Caco-2 (cell line): ENCODE results near the gene STARD4. TPM values are rescaled to one million over a fixed set of nuclear protein-coding genes. Genes with fewer than 3 reads are reported as not detected.

Source experiments
- BruUV-seq: library from RNA; stranded (reverse); fragments of 400-500 nt; replicated peaks from 2 replicates; lab custom pipeline; 2021; lab: Mats Ljungman, UMichigan
- CTCF ChIA-PET: fragments of 300-600 bp; sonication (Branson Sonifier 250); formaldehyde crosslinking; loops from one replicate; lab custom pipeline; 2022; ENCODE audit warnings: antibody characterized with exemption; lab: Charles Lee
- POLR2A ChIA-PET: fragments of 300-600 bp; sonication (Branson Sonifier 250); formaldehyde crosslinking; loops from one replicate; lab custom pipeline; 2022; ENCODE audit warnings: antibody characterized with exemption; lab: Charles Lee
- DNase-seq, 2 experiments: peaks; one replicate each; pipeline versions ENCODE4 v3.0.0 to v3.0.0-alpha.2; 2020 to 2022
- H3K27me3 ChIP-seq: replicated peaks from 2 replicates; pipeline ENCODE4 v1.6.0; 2011; ENCODE audit warnings: low read length; ENCODE audit not compliant: control insufficient read depth, insufficient read depth
- H3K36me3 ChIP-seq: 2 replicates; pipeline ENCODE4 v1.5.1; 2011; ENCODE audit warnings: low read length; ENCODE audit not compliant: control insufficient read depth, insufficient read depth
- H3K4me1 ChIP-seq: fragments of 250-450 bp; sonication (Bioruptor Pico); 2 replicates; pipeline ENCODE4 v1.5.1; 2020; ENCODE audit warnings: mild to moderate bottlenecking
- H3K4me3 ChIP-seq: 2 replicates; pipeline ENCODE4 v1.5.1; 2011; ENCODE audit warnings: low read depth, mild to moderate bottlenecking, control low read depth, low read length
- H3K9me3 ChIP-seq: fragments of 250-450 bp; sonication (Bioruptor Pico); 2 replicates; pipeline ENCODE4 v1.5.1; 2020; ENCODE audit warnings: mild to moderate bottlenecking, moderate library complexity
- H3K27ac Mint-ChIP-seq: one replicate; pipeline ENCODE4 v1.8.0; 2022; ENCODE audit warnings: mixed read lengths; ENCODE audit not compliant: unreplicated experiment
- H3K27me3 Mint-ChIP-seq: one replicate; pipeline ENCODE4 v1.8.0; 2022; ENCODE audit warnings: mixed read lengths; ENCODE audit not compliant: insufficient read depth, unreplicated experiment
- H3K36me3 Mint-ChIP-seq: one replicate; pipeline ENCODE4 v1.8.0; 2022; ENCODE audit warnings: mild to moderate bottlenecking, mixed read lengths; ENCODE audit not compliant: insufficient read depth, unreplicated experiment
- H3K4me1 Mint-ChIP-seq: one replicate; pipeline ENCODE4 v1.8.0; 2022; ENCODE audit warnings: low read depth, mixed read lengths; ENCODE audit not compliant: unreplicated experiment
- H3K4me3 Mint-ChIP-seq: one replicate; pipeline ENCODE4 v1.8.0; 2022; ENCODE audit warnings: mild to moderate bottlenecking, moderate library complexity, mixed read lengths; ENCODE audit not compliant: unreplicated experiment
- H3K9me3 Mint-ChIP-seq: one replicate; pipeline ENCODE4 v1.8.0; 2022; ENCODE audit warnings: mixed read lengths; ENCODE audit not compliant: unreplicated experiment
- CTCF ChIP-seq, 2 experiments: fragments of 200-600 bp in 1 of 2; IDR thresholded peaks; 1 replicate in 1 of 2; 2 replicates in 1 of 2; pipeline versions ENCODE4 v1.5.1 to v1.8.0; 2011 to 2022; ENCODE audit warnings: antibody characterized with exemption in 1 of 2, control low read depth in 1 of 2, inconsistent platforms in 1 of 2, low read depth in 1 of 2, low read length in 1 of 2, mild to moderate bottlenecking in 1 of 2, moderate library complexity in 1 of 2; ENCODE audit not compliant: insufficient read depth in 1 of 2, severe bottlenecking in 1 of 2, unreplicated experiment in 1 of 2
- intact Hi-C: fragments of 100-400 bp; cut with micrococcal nuclease; formaldehyde crosslinking; loops from one replicate; pipeline ENCODE4 v1.10.0; 2022; ENCODE audit not compliant: unreplicated experiment
- total RNA-seq: library from RNA; stranded (reverse); gene quantifications from 2 replicates; pipeline ENCODE4 v1.2.3, GENCODE V29; 2022

STARD4 gene
- total RNA-seq, 1 experiment from 2014 or later, result 113 TPM

DNA sequence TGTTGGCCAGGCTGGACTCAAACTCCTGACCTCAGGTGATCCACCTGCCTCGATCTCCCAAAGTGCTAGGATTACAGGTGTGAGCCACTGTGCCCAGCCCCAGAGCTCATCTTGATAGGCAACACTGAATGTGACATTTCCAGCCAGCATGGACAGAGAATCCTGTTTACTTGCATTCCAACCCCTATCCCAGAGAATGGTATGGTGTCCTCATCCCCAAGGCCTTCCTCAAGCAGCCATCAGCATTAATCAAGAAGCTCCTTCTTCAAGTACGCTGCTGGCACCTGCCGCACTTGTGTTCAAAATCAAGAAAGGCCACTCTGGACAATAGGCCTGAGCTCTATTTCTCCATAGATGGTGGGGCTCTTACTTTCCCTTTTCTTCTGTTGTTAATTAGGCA is 40.2 kb downstream of the STARD4 start:
- H3K27me3 ChIP-seq, result no peaks in the 10 kb centered on the region
- H3K36me3 ChIP-seq, result no peaks in the 10 kb centered on the region
- H3K4me1 ChIP-seq, result no peaks in the 10 kb centered on the region
- no peak overlapping the region for H3K4me3 Mint-ChIP-seq
- no peak overlapping the region for H3K27ac Mint-ChIP-seq
- no peak overlapping the region for H3K4me3 ChIP-seq
- H3K9me3 Mint-ChIP-seq, result no peaks in the 10 kb centered on the region
- no peak for DNase-seq
- no peaks in the 10 kb centered on the region for H3K36me3 Mint-ChIP-seq
- no peaks in the 10 kb centered on the region for H3K4me1 Mint-ChIP-seq
- CTCF ChIA-PET, result no interaction called here
- 0 out of 2 replicates have a peak, but pooled peaks cover 2% of the 10 kb centered on the region for H3K9me3 ChIP-seq
- peaks cover 3% of the 10 kb centered on the region for H3K27me3 Mint-ChIP-seq
- POLR2A ChIA-PET, result no interaction called here
- no peak for TF ChIP-seq CTCF (IDR thresholded peaks at IDR 0.05; ENCODE audit: insufficient read depth in 1 of 2, low read depth in 1 of 2, low read length in 1 of 2, severe bottlenecking in 1 of 2, unreplicated experiment in 1 of 2)
- intact Hi-C loops, result no loop called here
- BruUV-seq, result no TSS peak

GRCh38 chr5:111469903-111470302 is 42.4 kb downstream of the STARD4 start:
- H3K9me3 Mint-ChIP-seq, result no peaks in the 10 kb centered on the region
- DNase-seq, result no peak
- ChIA-PET POLR2A (no interaction called here), CTCF (no interaction called here)
- H3K4me3 Mint-ChIP-seq, result no peak overlapping the region
- no peaks in the 10 kb centered on the region for H3K4me1 ChIP-seq
- 0 out of 2 replicates have a peak, but pooled peaks cover 2% of the 10 kb centered on the region for H3K9me3 ChIP-seq
- intact Hi-C loops, result no loop called here
- BruUV-seq, result no TSS peak
- no peak overlapping the region for H3K27ac Mint-ChIP-seq
- no peak for TF ChIP-seq CTCF (IDR thresholded peaks at IDR 0.05; ENCODE audit: insufficient read depth in 1 of 2, low read depth in 1 of 2, low read length in 1 of 2, severe bottlenecking in 1 of 2, unreplicated experiment in 1 of 2)
- no peak overlapping the region for H3K4me3 ChIP-seq
- H3K27me3 Mint-ChIP-seq, result peaks cover 8% of the 10 kb centered on the region
- no peaks in the 10 kb centered on the region for H3K36me3 ChIP-seq
- no peaks in the 10 kb centered on the region for H3K27me3 ChIP-seq
- no peaks in the 10 kb centered on the region for H3K36me3 Mint-ChIP-seq
- H3K4me1 Mint-ChIP-seq, result no peaks in the 10 kb centered on the region

DNA sequence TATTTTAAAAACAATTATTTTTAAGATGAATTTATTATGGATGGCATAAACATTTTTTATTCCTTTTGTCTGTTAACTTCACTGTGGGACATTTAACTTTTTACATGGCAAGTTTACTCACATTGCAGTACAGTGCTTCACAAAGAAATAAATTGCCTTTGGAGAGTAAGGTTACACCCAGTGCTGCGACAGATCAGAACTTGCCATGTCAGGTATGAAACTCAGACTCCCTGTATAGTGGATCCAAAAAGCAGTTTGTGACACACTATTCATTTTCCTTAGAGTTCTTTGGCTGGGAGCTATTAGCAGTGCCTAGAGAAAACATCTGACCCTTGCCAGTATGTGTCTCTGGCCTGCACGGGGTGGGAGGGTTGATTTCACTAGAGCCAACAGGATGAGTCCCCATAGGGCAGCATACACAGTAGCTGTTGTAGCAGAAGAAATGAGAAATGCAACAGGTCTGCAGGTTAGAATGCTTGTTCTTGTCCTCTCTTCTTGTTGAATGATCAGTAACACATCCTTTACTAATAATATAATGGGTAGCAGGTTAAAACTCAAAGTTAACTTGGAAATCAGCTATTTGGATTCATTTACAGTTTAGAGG is 42.9 kb downstream of the STARD4 start:
- Mint-ChIP-seq H3K27ac (no peak overlapping the region), H3K4me1 (no peaks in the 10 kb centered on the region), H3K9me3 (no peaks in the 10 kb centered on the region), H3K36me3 (no peaks in the 10 kb centered on the region), H3K27me3 (peaks cover 9% of the 10 kb centered on the region), H3K4me3 (no peak overlapping the region)
- Histone ChIP-seq H3K4me1 (no peaks in the 10 kb centered on the region), H3K36me3 (no peaks in the 10 kb centered on the region), H3K9me3 (0 out of 2 replicates have a peak, but pooled peaks cover 2% of the 10 kb centered on the region), H3K27me3 (no peaks in the 10 kb centered on the region), H3K4me3 (no peak overlapping the region)
- no peak for TF ChIP-seq CTCF (IDR thresholded peaks at IDR 0.05; ENCODE audit: insufficient read depth in 1 of 2, low read depth in 1 of 2, low read length in 1 of 2, severe bottlenecking in 1 of 2, unreplicated experiment in 1 of 2)
- BruUV-seq, result no TSS peak
- POLR2A ChIA-PET, result no interaction called here
- intact Hi-C loops, result no loop called here
- CTCF ChIA-PET, result no interaction called here
- DNase-seq, result no peak
